DMS79 (cell line): ENCODE data around the gene AKR1C1.
"Not testable (repeated sequence)": the region's sequence is repeated elsewhere in the genome, so short reads cannot be mapped to it uniquely, and the experiment has no call there.

Experiments
- DNase-seq: peaks from one replicate; lab custom pipeline; 2025; lab: John Stamatoyannopoulos, UW

AKR1C1 gene

GRCh38 chr10:4962876-4963814 is at the start of gene AKR1C1:
TSS of gene AKR1C1 (plus strand) at chr10:4963415. CDS start at chr10:4963445, 30 bp downstream.
- DNase-seq = not testable (repeated sequence)

DNA sequence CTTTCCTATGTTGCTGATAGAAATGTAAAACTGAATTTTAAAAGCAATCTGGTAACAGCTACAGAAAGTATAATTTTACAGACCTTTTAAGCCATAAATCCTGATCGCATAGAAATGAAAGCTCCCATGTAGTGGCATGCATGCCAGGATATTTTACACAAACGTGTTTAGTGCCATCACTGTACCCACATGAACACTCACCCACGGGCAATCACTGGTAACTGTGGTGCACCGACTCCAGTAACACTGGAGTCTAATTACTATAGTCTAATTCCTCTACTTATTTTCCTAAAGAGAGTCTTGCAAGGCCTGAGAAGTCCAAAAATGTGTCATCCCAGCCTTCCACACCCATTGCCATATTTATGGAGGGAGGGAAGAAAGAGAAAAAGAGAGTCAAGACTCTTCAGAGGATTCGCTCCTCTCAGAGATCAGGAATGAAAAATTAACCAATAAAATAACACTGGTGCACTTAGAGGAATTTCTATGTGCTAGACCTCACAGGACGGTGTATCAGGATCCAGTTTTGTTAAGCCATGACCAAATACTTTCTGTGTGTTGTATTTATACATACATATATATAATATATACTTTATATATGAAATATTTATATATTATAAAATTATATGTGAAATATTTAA is 48.9 kb upstream of the AKR1C1 start:
- DNase-seq = no peak

DNA sequence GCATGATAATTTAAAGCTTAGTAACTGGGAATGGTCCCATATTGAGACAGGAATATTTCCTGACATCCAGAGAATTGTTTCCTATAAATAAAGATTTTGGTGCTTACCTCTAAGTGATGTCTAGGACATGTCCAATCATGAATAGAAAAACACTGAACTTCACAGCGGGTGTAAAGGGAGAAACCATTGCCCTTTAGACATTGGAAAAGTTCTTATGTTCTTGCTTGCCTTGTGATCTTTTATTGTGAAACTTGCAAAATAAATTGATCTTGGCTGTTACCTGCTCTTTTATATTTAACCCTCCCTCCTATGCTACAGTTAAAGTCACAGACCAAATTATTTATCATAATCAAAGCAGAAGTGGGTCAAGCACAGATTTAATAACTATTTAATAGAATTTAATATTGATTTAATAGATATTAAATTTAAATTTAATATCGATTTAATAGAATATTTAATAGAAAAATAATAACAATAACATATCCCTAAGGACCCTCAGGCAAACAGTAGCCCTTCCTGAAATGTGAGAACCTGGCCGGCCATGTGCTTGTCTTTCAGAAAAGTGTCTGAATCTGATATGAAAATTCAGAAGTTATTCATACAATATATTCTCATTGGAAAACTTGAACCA is 47.0 kb upstream of the AKR1C1 start:
- no peak for DNase-seq

DNA sequence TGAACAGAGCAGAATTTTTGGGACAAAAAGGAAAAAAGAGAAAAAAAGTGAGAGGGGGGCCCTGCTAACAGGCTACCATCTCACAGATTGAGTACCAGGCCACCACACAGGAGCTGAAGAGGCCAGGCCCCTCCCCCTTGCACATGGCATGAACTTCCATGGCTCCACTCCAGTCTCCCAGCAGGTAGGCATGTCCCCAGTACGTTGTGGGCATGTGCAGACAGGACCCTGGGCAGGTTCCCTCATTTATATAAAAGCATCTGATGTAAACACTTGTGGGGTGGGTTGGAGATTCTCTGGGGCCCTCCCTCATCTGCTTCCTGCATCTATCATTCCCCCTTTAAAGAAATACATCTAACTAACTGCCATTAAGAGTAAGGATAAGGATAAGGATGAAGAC is 45.0 kb upstream of the AKR1C1 start:
- no peak for DNase-seq

DNA sequence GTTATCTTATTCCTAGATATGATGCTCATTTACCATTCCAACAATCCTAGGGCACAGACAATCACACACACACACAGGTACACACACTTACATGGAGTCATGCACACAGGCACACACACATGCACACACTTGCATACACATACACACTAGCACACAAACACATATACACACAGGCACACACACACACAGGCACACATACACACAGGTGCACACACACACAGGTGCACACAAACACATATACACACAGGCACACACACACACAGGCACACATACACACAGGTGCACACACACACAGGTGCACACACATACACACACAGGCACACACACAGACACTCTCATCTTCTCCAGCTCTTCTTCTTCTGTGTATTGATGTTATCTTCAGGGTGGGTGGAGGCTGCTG is 38.7 kb upstream of the AKR1C1 start:
- not testable (repeated sequence) for DNase-seq

DNA sequence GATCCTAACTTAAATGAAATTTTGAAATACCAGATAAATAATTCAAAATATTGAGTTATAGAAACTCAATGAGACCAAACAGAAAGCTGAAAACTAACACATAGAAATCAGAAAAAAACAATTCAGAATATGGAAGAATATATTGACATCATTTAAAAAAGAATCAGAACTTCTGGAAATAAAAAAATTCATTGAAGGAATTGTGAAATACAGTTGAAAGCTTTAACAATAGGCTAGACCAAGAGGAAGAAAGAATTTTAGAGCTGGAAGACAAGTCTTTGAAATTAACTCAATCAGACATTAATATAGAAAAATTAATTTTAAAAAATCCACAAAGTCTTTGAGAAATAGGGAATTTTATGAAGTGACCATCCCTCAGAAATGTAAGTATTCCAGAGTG is 36.8 kb upstream of the AKR1C1 start:
- DNase-seq = no peak

DNA sequence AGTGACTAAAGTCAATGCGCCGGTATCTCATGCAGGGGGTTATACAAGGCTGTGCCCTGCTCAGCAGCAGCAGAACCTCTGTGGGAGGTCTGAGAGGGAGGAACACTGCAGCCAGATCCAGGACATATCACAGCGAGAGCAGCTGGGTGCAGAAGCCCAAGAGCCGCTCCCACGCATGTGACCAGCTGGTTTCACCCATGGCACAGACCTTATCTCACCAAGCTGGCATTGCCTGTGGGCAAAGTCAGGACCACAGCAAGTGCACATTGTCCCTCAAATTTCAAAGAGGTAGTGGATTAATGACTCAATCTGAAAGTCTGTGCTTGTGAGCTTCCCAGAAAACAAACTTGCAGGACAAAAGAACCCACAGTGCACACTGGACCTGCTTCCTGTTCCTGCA is 31.6 kb upstream of the AKR1C1 start:
- no peak for DNase-seq

DNA sequence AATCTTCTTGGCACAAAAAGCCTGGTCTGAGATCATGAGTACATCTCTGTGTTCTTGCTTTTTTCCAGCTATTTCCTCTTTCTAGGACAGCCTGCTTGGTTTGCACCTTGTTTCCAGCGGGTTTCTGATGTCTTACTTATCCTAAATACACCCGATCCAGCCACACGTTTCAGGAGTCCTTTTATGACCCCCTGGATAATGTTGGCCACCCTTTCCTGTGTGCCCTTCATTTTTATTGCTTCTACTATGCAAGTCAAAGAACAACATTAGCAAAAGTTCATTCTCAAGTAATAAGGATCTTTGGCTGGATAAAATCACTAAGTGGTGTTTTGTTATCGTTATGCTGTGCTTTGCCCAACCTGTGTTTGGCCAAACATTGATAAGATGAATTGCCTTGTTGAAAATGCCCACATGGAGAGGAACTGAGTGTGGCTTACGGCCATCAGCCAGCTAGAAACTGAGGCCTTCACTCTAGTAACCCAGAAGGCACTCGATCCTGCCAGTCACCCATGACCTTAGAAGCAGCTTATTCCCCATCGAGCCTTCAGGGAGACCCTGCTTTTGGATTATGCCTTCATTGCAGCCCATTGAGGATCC is 28.7 kb upstream of the AKR1C1 start:
- no peak for DNase-seq

DNA sequence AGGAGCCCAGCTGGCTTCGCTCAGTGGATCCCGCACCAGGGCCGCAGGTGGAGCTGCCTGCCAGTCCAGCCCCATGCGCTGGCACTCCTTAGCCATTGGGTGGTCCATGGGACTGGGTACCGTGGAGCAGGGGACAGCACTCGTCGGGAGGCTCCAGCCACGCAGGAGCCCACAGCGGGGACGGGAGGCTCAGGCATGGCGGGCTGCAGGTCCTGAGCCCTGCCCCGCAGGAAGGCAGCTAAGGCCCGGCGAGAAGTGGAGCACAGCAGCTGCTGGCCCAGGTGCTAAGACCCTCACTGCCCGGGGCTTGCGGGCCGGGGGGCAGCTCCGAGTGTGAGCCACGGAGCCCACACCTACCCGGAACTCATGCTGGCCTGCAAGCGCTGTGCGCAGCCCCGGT is 25.9 kb upstream of the AKR1C1 start:
- DNase-seq = no peak

- DNase-seq = no peak
Observed at GRCh38 chr10:4939224-4940072, 23.8 kb upstream of the AKR1C1 start.

GRCh38 chr10:4940073-4940428 is 23.2 kb upstream of the AKR1C1 start:
- not testable (repeated sequence) for DNase-seq

GRCh38 chr10:4940909-4941308 is 22.3 kb upstream of the AKR1C1 start:
- not testable (repeated sequence) for DNase-seq

- no peak for DNase-seq
Observed at GRCh38 chr10:4941540-4942330, 21.5 kb upstream of the AKR1C1 start.

GRCh38 chr10:4942931-4943330 is 20.3 kb upstream of the AKR1C1 start:
- DNase-seq = not testable (repeated sequence)

DNA sequence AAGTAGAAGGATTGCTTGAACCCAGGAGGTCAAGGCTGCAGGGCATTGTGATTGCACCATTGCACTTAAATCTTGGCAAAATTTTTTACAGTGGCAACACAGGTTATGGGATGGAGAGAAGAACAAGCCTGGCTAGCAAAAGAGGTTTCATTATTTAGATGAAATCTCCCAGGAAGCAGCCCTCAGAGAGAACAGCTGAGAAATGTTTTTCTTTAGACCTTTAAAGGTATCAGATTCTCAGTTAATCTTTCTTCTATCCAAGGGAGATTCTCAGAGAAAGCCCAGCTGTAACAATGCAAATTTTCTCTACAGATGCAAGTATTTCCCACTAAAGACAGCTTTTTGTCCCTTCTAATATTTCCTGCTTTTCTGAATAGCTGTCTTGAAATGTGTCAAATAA is 19.8 kb upstream of the AKR1C1 start:
- DNase-seq = not testable (repeated sequence)

DNA sequence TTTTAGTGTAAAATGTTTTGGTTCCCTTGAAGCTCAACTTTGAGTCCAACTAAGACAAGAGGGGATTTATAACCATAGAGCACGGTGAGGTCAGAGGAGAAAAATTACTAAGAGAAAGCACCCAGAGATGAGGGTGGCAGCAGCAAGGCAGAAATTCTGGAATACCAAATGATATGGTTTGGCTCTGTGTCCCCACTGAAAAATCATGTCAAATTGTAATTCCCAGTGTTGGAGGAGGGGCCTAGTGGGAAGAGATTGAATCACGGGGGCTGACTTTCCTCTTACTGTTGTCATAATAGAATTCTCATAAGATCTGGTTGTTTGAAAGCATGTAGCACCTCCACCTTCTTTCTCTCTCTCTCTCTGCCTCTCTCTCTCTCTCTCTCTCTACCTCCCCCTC is 19.4 kb upstream of the AKR1C1 start:
- no peak for DNase-seq

DNA sequence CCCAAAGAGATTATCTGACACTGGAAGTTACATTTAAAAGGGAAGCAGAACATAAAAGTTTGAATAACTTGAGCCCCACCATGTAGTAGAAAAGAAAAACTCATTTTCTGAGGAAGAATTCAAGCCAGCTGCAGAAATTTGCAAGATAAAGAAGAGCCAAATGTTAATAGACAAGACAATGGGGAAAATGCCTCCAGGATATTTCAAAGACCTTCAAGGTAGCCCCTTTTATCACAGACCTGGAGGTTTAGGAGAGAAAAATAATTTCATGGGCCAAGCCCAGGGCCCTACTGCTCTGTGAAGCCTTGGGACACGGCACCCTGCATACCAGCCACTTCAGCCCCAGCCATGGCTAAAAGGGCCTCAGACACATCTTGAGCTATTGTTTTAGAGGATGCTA is 18.4 kb upstream of the AKR1C1 start:
- no peak for DNase-seq

- no peak for DNase-seq
Observed at GRCh38 chr10:4945766-4946717, 17.2 kb upstream of the AKR1C1 start.

- no peak for DNase-seq
Observed at GRCh38 chr10:4947039-4947634, 16.1 kb upstream of the AKR1C1 start.
